ENCODE data around the gene NCKAP5. TPM values are rescaled to one million over a fixed set of nuclear protein-coding genes. Genes with fewer than 3 reads are reported as not detected.

The NCKAP5 gene
- total RNA-seq, 1 donor from 2014 or later, result 7.7 TPM

DNA sequence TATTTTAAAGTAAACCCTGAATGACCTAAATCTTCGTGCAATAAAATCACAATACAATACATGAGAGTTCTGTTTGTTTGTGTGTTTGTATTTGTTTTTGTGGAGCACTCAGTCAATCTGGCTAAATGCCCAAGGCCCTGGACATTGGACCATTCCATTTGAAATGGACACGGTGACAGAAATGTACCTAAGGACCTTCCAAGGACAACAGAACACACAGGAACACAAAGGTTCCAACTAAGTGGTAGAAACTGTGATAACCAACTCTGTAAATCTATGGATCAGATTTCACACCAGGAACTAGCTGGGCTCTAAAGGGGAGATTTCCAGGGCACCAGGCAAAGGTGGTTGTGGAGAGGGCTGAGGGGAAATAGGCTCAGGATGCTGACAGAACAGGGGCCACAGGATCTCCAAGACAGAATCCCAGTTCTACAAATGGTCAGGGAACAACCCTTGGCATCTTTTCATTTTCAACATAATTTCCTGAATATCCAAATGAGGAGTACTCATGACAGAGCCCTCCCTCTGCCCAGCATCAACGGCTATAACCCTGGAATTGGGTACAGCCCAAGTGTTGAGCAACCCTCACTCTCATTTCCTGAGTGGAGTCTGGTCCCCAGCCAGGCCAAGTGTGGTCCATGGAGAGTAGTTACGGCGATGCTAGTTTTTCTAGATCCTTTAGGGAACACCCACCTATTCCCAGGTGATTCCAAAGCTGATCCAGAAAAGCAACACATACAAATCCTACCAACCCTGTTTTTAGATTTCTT, 78.4 kb downstream of the NCKAP5 start:
- peaks cover 15% of the 10 kb centered on the region for H3K27me3 Mint-ChIP-seq
- H3K36me3 Mint-ChIP-seq, result no peaks in the 10 kb centered on the region
- TF ChIP-seq, protein P1, sequence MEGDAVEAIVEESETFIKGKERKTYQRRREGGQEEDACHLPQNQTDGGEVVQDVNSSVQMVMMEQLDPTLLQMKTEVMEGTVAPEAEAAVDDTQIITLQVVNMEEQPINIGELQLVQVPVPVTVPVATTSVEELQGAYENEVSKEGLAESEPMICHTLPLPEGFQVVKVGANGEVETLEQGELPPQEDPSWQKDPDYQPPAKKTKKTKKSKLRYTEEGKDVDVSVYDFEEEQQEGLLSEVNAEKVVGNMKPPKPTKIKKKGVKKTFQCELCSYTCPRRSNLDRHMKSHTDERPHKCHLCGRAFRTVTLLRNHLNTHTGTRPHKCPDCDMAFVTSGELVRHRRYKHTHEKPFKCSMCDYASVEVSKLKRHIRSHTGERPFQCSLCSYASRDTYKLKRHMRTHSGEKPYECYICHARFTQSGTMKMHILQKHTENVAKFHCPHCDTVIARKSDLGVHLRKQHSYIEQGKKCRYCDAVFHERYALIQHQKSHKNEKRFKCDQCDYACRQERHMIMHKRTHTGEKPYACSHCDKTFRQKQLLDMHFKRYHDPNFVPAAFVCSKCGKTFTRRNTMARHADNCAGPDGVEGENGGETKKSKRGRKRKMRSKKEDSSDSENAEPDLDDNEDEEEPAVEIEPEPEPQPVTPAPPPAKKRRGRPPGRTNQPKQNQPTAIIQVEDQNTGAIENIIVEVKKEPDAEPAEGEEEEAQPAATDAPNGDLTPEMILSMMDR (conservative IDR thresholded peaks at IDR 0.05), result no peak

DNA sequence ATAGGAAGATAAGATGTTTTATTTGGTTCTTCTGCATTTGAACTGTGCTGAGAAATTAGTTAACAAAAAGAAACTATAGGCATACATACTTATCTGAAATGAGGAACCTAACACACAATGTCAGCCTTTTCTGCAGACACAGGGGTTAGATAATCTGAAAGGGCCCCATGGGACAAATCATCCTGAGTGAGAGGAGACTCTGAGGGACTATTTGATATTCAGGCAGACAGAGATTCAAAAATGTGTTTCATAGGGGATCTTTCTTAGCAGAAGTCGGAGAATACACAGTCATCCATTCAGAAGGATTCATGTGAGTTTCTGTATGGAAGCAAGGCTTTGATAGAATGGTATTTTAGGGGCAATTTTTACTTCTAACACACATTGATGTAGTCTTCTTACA, 79.1 kb downstream of the NCKAP5 start:
- Mint-ChIP-seq H3K4me1 (ENCODE audit: unreplicated experiment) (peaks cover 3% of the 10 kb centered on the region), H3K9me3 (no peaks in the 10 kb centered on the region), H3K4me3 (no peak overlapping the region), H3K36me3 (no peaks in the 10 kb centered on the region), H3K27me3 (peaks cover 15% of the 10 kb centered on the region), H3K27ac (no peak overlapping the region)
- TF ChIP-seq, protein P1 (conservative IDR thresholded peaks at IDR 0.05), result no peak
- DNase-seq (ENCODE audit: extremely low spot score, unreplicated experiment), result no peak

More for the DNA sequence above, 78.4 kb downstream of the NCKAP5 start:
- Mint-ChIP-seq H3K4me1 (ENCODE audit: unreplicated experiment) (peaks cover 3% of the 10 kb centered on the region), H3K9me3 (no peaks in the 10 kb centered on the region), H3K4me3 (no peak overlapping the region), H3K27ac (no peak overlapping the region)
- DNase-seq (ENCODE audit: extremely low spot score, unreplicated experiment), result no peak

DNA sequence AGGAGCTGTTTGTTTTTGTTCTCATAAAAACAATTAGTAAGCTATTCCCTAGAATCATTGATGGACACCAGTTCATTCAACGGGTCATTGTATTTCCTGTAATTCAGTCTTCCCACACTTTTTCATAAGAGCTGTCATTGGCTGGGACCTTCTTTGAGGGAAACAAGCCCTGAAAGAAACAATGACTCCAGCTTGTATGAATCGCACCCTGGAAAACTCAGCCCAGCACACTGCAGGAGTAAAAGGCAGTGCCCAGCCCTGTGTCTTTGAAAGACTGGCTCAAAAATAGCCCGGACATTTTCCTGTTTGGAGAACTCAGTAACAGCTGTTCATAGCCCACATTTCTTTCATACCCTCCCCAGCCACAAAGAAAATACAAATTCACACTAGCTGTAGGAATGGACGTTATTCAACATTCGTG, 81.5 kb downstream of the NCKAP5 start:
- TF ChIP-seq, protein P1 (conservative IDR thresholded peaks at IDR 0.05), result no peak
- Mint-ChIP-seq H3K9me3 (no peaks in the 10 kb centered on the region), H3K4me1 (ENCODE audit: unreplicated experiment) (peaks cover 3% of the 10 kb centered on the region), H3K27me3 (peaks cover 15% of the 10 kb centered on the region), H3K27ac (no peak overlapping the region), H3K4me3 (no peak overlapping the region), H3K36me3 (no peaks in the 10 kb centered on the region)
- DNase-seq (ENCODE audit: extremely low spot score, unreplicated experiment), result no peak

DNA sequence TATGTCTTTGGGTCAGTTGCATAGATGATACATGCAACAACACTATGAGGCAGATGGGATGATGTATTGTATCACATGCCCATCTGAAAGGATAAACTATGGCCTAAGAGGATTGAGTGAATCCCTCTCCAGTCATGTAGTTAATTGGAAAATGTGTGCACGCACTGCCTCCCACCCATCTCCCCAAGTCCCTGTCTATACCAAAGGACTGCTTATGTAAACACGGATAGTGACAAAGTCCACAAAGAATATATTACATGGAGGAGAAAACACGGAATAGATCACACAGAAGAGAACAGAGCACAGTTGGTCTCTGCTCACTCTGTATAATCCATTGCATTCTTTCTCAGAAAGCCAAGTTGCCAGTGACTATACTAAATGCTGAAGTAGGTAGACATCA, 82.4 kb downstream of the NCKAP5 start:
- Mint-ChIP-seq H3K9me3 (no peaks in the 10 kb centered on the region), H3K4me3 (no peak overlapping the region), H3K36me3 (no peaks in the 10 kb centered on the region), H3K4me1 (ENCODE audit: unreplicated experiment) (peaks cover 3% of the 10 kb centered on the region), H3K27me3 (peaks cover 14% of the 10 kb centered on the region), H3K27ac (no peak overlapping the region)
- TF ChIP-seq, protein P1 (conservative IDR thresholded peaks at IDR 0.05), result no peak
- DNase-seq (ENCODE audit: extremely low spot score, unreplicated experiment), result no peak

DNA sequence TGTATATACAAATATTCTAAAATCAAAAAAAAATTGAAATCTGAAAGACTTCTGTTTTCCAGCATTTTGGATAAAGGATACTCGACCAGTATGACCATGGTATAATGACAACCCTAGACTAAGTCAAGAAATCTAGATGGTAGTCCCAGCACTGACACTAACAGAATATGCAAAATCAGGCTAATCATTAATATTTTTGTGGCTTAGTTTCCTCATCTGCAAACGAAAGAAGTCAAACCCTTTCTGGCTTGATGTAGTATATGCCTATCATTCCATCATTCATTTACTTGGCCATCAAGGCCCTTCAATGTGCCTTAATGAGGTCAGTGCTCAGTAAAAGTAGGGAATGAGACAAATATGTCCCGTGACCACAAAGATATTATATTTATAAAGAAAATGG, 83.5 kb downstream of the NCKAP5 start:
- H3K36me3 Mint-ChIP-seq, result no peaks in the 10 kb centered on the region
- peaks cover 14% of the 10 kb centered on the region for H3K27me3 Mint-ChIP-seq
- TF ChIP-seq, protein P1 (conservative IDR thresholded peaks at IDR 0.05), result no peak
- peaks cover 3% of the 10 kb centered on the region for H3K9me3 Mint-ChIP-seq
- no peak overlapping the region for H3K27ac Mint-ChIP-seq
- H3K4me1 Mint-ChIP-seq (ENCODE audit: unreplicated experiment), result peaks cover 3% of the 10 kb centered on the region
- H3K4me3 Mint-ChIP-seq, result no peak overlapping the region
- DNase-seq (ENCODE audit: extremely low spot score, unreplicated experiment), result no peak
